ENCODE results near the gene ELK1. TPM values are rescaled to one million over a fixed set of nuclear protein-coding genes. Genes with fewer than 3 reads are reported as not detected.

Gene ELK1
- total RNA-seq, 1 experiment from 2014 or later: 22.0 TPM

DNA sequence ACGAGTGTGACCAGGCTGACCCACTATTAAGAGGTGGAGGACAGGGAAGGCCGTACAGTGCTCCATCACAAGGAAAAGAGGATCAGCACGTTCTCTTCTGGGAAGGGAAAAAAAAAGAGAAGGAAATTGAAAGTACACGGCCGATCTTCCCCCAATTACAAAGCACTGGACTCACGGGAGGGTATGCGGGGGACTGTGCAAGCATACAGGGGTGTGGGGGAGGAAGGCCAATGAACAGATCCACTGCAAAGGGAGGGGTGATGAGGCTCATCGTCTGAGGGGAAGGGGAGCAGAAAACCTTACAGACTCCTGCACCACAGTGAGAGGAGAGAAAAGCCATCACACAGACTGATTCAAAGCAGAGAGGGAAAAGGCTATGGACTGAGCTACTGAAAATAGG, 1.1 kb downstream of the ELK1 start:
- no peak for TF ChIP-seq EZH2 (IDR thresholded peaks at IDR 0.05; ENCODE audit: low read depth)
- TF ChIP-seq, protein P1, sequence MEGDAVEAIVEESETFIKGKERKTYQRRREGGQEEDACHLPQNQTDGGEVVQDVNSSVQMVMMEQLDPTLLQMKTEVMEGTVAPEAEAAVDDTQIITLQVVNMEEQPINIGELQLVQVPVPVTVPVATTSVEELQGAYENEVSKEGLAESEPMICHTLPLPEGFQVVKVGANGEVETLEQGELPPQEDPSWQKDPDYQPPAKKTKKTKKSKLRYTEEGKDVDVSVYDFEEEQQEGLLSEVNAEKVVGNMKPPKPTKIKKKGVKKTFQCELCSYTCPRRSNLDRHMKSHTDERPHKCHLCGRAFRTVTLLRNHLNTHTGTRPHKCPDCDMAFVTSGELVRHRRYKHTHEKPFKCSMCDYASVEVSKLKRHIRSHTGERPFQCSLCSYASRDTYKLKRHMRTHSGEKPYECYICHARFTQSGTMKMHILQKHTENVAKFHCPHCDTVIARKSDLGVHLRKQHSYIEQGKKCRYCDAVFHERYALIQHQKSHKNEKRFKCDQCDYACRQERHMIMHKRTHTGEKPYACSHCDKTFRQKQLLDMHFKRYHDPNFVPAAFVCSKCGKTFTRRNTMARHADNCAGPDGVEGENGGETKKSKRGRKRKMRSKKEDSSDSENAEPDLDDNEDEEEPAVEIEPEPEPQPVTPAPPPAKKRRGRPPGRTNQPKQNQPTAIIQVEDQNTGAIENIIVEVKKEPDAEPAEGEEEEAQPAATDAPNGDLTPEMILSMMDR (conservative IDR thresholded peaks at IDR 0.05): no peak
- H3K79me2 ChIP-seq (ENCODE audit: low read depth): 0 out of 2 replicates have a peak, but pooled peaks cover 6% of the 10 kb centered on the region
- ChIA-PET CTCF (no interaction called here), POLR2A (ENCODE audit: unreplicated experiment) (no interaction called here)
- no peak for DNase-seq
- intact Hi-C loops (cut with micrococcal nuclease; ENCODE audit: unreplicated experiment): no loop called here
- H4K20me1 ChIP-seq (ENCODE audit: insufficient read depth): no peaks in the 10 kb centered on the region
- H3K36me3 ChIP-seq (ENCODE audit: low read depth): no peaks in the 10 kb centered on the region
- H3K9me3 ChIP-seq (ENCODE audit: insufficient read depth, low read depth): no peaks in the 10 kb centered on the region
- H3F3A ChIP-seq (ENCODE audit: insufficient read depth, low read depth): no peaks in the 10 kb centered on the region
- no peaks in the 10 kb centered on the region for H3K9me2 ChIP-seq (ENCODE audit: insufficient read depth)
- H3K27me3 ChIP-seq (ENCODE audit: insufficient read depth, low read depth): no peaks in the 10 kb centered on the region
- H3K4me2 ChIP-seq: peak overlapping the region; percentile 57; the same call in 1 of the 2 replicates
- no peak overlapping the region for H2AFZ ChIP-seq
- H3K4me3 ChIP-seq: peak overlapping the region; percentile 42; the same call in 1 of the 2 replicates
- TSS peak; percentile 36 for BruUV-seq (replicated peaks)
- no peaks in the 10 kb centered on the region for H3K4me1 ChIP-seq (replicated peaks; ENCODE audit: insufficient read depth)
- no peak overlapping the region for H3K27ac ChIP-seq

DNA sequence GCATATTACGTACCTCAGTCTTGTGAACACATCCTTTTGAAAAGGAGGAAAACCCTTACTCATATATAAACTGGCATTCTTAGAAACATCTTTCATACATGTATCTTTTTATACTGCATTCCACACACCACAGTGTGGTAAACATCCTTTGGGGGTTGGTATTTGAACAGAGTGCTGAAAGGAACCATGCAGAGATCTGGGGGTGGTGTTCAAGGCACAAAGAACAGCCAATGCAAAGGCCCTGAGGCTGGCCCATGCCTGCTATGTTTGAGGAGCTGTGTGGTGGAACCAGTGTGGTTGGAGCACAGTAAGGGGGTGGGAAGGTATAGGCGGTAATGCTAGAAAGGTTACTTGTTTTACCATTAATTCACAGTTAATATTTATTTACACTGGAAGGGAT, 2.0 kb downstream of the ELK1 start:
- Histone ChIP-seq H3K4me3 (no peak overlapping the region), H3F3A (ENCODE audit: insufficient read depth, low read depth) (no peaks in the 10 kb centered on the region), H2AFZ (no peak overlapping the region), H3K27me3 (ENCODE audit: insufficient read depth, low read depth) (no peaks in the 10 kb centered on the region), H3K36me3 (ENCODE audit: low read depth) (no peaks in the 10 kb centered on the region), H4K20me1 (ENCODE audit: insufficient read depth) (no peaks in the 10 kb centered on the region), H3K9me3 (ENCODE audit: insufficient read depth, low read depth) (no peaks in the 10 kb centered on the region), H3K9me2 (ENCODE audit: insufficient read depth) (no peaks in the 10 kb centered on the region), H3K27ac (no peak overlapping the region), H3K4me2 (no peak overlapping the region), H3K79me2 (ENCODE audit: low read depth) (0 out of 2 replicates have a peak, but pooled peaks cover 6% of the 10 kb centered on the region), H3K4me1 (replicated peaks; ENCODE audit: insufficient read depth) (no peaks in the 10 kb centered on the region)
- CTCF ChIA-PET: no interaction called here
- no TSS peak for BruUV-seq (replicated peaks)
- no peak for TF ChIP-seq EZH2 (IDR thresholded peaks at IDR 0.05; ENCODE audit: low read depth)
- TF ChIP-seq, protein P1 (conservative IDR thresholded peaks at IDR 0.05): no peak
- no peak for DNase-seq
- intact Hi-C loops (cut with micrococcal nuclease; ENCODE audit: unreplicated experiment): no loop called here
- POLR2A ChIA-PET (ENCODE audit: unreplicated experiment): no interaction called here

DNA sequence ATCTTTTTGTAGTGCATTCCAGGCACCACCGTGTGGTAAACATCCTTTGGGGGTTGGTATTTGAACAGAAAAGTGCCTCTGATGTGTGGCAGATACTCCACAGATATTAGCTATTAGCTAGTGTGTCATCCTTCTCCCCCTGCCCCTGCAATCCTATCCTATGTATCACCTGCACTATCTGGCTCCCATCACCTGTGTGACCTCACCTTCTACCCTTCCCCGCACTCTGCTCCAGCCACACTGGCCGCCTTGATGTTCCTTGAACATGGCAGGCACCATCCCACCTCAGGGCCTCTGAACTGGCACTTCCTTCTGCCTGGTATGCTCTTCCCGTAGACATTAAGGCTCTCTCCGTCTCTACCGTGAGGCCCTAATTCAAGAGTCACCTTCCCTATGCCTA, 3.7 kb downstream of the ELK1 start:
- H3F3A ChIP-seq (ENCODE audit: insufficient read depth, low read depth): no peaks in the 10 kb centered on the region
- no peaks in the 10 kb centered on the region for H3K9me3 ChIP-seq (ENCODE audit: insufficient read depth, low read depth)
- no peak for DNase-seq
- H3K9me2 ChIP-seq (ENCODE audit: insufficient read depth): no peaks in the 10 kb centered on the region
- no peak overlapping the region for H3K4me3 ChIP-seq
- no peak overlapping the region for H3K27ac ChIP-seq
- TF ChIP-seq EZH2 (IDR thresholded peaks at IDR 0.05; ENCODE audit: low read depth): no peak
- TF ChIP-seq, protein P1 (conservative IDR thresholded peaks at IDR 0.05): no peak
- intact Hi-C loops (cut with micrococcal nuclease; ENCODE audit: unreplicated experiment): no loop called here
- CTCF ChIA-PET: no interaction called here
- H3K79me2 ChIP-seq (ENCODE audit: low read depth): 0 out of 2 replicates have a peak, but pooled peaks cover 6% of the 10 kb centered on the region
- no TSS peak for BruUV-seq (replicated peaks)
- POLR2A ChIA-PET (ENCODE audit: unreplicated experiment): no interaction called here
- no peak overlapping the region for H2AFZ ChIP-seq
- no peaks in the 10 kb centered on the region for H3K27me3 ChIP-seq (ENCODE audit: insufficient read depth, low read depth)
- no peaks in the 10 kb centered on the region for H4K20me1 ChIP-seq (ENCODE audit: insufficient read depth)
- H3K4me2 ChIP-seq: no peak overlapping the region
- no peaks in the 10 kb centered on the region for H3K4me1 ChIP-seq (replicated peaks; ENCODE audit: insufficient read depth)
- H3K36me3 ChIP-seq (ENCODE audit: low read depth): no peaks in the 10 kb centered on the region

All from PC-9 (cell line).